NCI-H1417 treated with DMSO at 0.1 percent for 48 hours (cell line): Measurements from ENCODE around the gene PTCH2.
"Not testable (repeated sequence)": the region's sequence is repeated elsewhere in the genome, so short reads cannot be mapped to it uniquely, and the experiment has no call there.

Source experiments
- DNase-seq: peaks from one replicate; lab custom pipeline; 2025; lab: John Stamatoyannopoulos, UW

The PTCH2 gene

DNA sequence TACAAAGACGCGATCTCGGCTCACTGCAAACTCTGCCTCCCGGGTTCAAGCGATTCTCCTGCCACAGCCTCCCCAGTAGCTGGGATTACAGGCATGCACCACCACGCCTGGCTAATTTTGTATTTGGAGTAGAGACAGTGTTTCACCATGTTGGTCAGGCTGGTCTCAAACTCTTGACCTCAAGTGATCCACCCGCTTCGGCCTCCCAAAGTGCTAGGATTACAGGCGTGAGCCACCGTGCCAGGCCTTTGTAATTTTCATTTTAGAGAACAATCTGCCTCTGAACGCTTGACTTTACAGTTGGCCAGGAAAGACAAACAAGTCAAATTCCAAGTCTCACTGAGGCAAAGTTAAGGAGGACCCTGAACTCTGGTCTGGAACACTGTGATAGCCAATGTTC lies 4.8 kb downstream of the PTCH2 start:
- not testable (repeated sequence) for DNase-seq

DNA sequence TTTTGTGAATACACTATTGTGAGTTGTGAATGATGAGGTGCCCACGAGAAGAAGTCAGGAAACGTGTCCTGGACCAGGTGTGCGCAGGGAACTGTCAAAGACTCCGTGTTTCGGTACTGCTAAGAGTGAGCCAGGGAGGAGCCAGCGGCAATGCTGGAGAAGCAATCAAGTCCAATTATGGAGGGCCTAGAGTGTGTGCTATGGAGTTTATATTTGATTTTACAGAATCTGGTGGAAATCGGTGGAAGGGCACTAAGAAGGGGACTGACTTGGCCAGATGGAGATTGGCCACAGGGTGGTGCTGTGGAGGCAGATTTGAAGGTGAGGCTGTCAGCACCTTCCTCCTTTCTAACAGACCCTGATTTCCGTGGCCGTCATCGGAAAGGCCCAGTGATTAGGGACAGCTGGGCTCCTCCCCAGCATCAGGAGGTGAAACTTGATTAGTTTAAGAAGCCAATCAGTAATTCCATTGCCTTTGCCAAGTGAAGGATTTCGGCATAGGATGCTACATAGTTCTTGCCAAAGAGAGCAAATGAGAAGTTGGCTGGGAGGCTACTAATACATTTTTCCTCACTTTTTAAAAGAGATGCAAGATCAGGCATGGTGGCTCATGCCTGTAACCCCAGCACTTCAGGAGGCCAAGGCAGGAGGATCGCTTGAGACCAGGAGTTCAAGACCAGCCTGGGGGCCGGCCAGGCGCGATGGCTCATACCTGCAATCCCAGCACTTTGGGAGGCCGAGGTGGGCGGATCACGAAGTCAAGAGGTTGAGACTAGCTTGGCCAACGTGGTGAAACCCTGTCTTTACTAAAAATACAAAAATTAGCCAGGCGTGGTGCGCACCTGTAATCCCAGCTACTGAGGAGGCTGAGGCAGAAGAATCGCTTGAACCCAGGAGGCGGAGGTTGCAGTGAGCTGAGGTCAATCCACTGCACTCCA lies 7.0 kb downstream of the PTCH2 start:
- no peak for DNase-seq

DNA sequence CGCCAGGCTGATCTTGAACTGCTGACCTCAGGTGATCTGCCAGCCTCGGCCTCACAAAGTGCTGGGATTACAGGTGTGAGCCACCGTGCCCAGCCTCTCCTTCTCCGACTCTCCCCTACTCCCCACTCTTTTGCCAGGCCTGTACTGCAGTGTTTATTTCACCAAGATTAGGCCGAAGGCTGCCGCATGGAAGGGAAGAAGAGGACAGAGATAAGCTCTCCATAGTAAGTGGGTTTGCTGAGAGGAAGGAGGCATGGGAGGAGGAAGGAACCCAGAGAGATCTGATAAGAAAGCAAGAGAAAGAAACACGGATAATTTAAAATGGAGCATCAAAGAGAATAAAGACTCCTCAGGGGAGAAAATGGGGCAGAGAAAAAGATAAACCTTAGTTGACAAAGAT lies 8.7 kb downstream of the PTCH2 start:
- no peak for DNase-seq

DNA sequence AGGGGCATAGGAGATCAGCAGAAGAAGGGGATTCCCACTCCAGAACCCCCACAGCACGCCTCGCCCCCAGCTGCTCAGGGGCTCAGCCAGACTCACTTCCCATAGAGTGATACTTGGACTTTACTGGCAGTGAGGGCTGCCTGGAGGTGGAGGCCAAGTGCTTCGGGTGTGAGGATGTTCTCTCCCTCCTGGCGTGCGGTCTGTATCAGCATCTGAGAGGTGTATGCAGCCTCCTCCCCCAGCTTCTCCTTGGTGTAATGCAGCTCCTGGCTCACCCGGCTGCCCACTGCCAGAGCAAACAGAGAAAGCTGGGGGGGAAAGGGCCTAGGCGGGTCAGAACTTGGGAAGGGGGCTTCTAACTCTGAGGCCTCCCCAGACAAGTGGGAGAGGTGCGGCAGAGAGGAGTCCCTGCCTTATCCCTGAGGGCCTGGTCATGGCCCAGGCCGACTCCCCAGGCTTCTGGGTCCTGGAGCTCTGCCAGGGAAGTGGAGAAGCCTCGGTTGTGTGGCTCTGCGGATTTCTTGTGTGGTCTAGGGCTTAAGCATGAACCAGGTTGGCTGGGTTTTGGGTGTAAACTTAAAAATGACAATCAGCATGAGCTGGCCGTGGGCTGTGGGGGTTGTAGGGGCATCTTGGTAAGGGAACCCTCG lies 10.9 kb downstream of the PTCH2 start:
- DNase-seq, result no peak

DNA sequence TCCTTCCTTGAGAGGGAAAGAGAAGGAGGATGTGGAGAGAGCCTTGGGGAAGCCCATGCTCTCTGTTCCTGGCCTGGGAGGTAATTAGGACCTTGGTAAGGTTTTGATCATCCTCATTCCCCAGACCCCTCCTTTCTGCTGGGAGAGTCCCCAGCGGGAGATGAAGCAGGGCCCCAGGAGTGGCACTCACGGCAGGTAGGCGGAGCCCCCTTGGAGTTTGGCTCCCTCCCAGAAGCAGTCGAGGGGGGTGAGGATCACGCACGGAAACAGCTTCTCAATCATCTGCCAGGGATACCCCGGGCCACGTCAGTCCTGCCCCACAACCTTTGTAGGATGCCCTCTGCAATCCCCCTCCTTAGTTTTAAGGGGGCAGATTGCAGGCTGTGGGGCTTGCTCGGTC lies 11.5 kb downstream of the PTCH2 start:
- no peak for DNase-seq

DNA sequence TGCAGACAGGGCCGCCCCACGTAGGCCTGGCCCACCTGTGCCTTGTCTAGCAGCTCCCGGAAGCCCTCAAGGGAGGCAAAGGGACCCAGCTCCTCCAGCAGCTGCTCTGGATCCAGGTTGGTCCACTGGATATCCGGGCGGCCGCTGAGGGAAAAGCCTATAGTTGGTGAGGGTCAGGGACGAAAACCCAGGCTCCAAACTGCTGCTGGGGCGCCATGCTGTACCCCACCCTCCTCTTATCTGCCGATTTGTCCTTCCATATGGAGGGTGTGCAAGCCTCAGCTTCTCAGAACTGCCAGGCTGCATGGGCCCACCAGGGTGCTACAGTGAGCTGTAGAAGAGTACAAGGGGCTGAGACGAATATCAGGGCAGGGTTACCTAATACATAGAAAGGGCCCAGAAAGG lies 12.2 kb downstream of the PTCH2 start:
- DNase-seq, result no peak

DNA sequence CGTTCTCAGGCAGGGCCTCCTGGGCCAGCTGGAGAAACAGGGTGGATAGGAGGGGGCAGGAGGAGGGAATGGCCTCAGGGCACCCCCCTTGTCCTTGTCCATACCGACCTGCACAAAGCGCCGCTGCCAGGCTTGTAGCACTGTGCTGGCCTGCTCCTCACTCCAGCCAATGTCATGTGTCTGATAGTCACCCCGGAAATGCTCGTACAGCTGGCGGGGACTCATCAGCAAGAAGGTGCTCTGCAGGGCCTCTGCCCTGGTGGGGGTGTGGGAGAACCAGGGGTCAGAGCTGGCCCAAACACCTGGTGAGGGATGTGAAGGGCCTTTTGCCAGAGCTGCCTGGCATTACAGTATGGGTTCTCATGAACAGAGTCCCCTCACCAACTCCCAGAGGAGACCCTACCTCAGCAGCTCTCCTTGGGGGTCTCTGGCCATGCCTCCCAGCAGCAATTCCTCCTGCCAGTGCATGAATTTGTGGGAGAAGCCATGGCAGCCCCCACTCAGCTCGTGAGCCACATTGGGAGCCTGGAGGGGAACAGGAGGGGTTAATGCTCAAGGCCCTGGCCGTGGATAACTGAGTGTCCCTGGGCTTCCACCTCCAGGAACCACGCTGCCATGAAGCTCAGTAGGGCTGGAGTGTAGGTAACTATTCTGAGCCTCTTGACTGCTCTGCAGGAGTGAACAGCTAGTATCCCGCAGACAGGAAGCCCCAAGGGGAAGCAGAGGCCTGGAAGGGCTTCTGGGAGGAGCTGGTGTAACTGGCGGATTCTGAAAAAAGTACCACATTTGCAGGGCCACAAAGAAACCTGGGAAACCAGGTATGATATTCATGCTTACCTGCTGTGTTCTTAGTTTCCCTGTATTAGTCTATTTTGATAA lies 13.3 kb downstream of the PTCH2 start:
- DNase-seq, result no peak

DNA sequence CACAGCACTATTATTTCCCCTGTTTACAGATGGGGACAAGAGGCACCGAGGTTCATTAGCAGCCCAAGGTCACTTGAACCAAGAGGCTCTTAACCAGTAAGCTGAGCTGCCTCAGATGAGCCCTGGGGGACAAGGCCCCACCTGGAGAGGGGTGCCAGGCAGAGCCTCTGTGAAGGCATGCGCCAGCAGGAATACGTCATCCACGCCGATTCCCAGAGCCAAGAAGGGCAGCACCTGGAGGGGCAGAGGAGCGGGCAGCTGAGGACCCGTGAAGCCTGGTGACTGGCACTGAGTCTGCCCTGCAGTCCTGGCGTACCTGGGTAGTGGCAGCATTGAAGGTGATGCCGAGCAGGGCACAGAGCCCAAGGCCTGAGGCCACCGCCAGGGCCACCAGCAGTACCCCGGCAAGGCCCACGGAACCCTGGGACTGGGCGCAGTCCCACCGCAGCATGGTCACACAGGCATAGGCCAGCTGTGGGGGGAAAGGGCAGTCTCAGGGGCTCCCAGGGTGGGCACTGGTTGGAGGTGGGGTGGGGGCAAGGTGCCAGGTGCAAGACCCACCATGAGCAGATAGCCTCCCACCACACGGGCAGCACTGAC lies 14.1 kb downstream of the PTCH2 start:
- DNase-seq, result no peak

DNA sequence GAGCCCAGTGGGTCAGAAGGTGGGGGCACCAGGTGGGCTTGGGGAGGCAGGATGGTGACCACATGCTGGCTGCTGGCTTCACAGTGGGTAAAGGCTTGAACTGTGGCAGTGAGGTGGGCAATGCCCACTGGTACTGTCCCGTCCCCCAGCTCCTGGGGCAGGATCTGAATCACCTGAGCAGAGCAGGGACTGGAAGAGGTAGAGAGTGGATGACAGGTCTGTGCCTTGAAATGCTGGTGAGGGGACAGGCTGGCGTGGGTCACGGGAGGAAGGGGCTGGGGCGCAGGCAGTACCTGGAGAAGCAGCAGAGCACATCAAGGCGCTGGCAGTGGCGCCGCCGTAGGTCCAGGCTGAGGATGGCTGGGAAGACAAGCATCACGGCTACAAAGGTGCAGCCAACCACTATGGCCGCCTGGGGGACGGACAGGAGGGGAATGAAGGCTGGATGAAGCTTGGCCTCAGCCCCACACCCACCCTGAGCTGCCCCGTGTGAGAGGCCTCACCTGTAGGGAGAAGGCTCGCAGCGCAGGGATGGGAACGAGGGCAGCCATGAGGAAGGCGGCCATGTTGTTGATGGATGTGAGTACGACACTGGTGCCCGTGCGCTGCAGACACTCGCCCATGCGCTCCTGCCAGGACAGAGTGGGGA lies 14.9 kb downstream of the PTCH2 start:
- DNase-seq, result no peak

DNA sequence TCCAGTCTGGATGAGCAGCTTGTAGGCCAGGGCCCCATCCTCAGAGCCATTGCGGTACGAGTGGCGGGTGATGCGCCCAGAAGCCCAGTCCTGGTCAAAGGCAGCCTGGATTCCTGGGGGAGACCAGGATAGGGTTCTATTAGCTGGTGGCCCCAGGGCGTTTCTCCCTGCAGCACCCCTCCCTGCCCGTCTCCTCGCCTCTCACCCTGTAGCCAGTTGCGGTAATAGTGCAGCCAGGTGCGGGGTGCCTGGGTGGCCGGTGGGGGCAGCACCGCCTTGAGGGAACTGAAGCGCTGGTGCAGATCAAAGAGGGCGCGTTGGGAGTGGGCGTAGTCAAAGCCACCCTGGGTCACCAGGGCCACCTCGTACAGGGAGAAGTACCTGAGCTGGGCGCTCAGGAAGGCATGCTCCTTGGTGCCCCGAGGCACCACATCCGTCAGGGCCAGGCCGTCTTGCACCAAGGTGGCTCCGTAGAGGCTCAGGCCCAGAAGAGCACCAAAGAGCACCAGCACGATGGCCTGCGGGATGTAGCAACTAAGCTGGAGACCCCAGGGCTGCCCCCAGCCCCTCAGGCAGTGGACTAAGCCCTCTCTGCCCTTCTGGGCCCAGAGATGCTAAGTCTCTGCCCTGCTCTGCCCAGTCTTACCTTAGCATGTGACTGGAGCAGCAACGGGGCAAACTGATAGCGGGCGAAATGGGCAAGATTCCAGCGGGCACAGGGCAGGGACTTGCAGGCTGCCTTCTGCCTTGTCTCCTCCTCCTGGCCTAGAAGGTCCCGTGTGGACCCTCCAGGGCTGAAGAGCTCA lies 15.7 kb downstream of the PTCH2 start:
- no peak for DNase-seq

DNA sequence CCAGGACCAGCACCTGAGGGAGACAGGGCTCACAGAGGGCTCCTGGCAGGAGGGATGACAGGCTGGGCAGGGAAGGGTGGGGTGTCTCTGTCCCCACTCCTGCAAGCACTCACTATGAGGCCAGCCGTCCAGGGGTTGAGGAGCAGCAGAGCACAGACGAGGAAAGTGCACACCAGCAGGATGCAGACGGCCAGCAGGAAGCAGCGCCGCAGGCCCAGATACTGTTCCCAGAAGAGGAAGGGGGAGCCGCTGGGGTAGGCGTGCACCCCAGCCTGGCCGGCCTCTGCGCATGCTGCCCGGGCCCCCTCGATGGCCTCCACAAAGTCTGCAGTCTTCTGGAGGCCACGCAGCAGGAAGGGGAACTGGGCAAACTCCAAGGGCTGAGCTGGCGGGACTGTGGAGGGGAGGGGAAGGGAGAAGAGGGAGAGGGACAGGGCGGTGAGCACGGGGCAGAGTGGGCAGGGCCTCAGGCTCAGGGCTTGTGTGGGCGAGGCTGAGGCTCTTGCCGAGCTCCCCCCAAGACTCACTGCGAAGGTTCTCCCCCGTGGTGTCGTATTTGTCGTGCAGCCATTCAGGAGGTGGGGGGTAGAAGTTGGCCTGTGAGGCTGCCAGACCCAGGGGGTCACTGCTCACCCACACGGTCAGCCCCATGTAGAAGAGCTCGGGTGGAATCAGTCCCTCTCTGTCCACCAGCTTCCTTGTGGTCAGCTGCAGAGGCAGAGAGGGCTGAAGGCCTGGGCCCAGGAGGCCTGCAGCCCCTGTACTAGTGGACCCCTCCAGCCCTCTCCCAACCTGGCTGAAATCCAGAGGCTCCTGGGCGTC lies 16.5 kb downstream of the PTCH2 start:
- DNase-seq, result no peak

DNA sequence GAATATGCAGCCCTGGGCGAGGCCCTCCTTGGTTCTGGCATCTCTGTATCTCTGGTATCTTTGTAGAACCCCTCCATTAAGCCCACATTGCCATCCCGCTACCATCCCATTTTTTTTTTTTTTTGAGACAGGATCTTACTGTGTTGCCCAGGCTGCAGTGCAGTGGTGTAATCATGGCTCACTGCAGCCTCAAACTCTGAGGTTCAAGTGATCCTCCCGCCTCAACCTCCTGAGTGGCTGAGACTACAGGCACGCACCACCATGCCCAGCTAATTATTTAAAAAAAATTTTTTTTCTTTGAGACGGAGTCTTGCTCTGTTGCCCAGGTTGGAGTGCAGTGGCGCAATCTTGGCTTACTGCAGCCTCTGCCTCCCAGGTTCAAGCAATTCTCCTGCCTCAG lies 18.7 kb downstream of the PTCH2 start:
- not testable (repeated sequence) for DNase-seq

DNA sequence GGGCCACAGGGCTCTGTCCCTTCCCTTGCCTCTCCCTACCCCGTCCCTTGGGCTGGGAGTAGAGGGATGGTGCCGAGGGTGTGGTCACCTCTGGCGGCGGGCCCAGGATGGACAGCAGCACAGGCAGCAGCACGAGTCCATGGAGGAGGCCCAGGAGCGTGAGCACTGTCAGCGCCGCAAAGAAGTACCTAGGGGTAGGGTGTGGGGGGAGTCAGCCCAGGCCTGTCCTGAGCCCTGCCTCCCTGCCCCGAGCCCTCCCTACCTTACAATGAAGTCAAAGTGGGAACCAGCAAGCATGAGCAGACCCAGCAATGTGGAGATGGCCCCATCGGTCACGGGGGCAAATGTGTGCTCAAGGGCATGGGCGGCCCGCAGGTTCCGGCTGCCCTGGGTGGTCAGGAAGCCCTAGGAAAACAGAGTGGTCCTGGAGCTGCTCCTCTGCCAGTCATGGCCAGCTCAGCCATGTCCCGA lies 20.0 kb downstream of the PTCH2 start:
- DNase-seq, result no peak

DNA sequence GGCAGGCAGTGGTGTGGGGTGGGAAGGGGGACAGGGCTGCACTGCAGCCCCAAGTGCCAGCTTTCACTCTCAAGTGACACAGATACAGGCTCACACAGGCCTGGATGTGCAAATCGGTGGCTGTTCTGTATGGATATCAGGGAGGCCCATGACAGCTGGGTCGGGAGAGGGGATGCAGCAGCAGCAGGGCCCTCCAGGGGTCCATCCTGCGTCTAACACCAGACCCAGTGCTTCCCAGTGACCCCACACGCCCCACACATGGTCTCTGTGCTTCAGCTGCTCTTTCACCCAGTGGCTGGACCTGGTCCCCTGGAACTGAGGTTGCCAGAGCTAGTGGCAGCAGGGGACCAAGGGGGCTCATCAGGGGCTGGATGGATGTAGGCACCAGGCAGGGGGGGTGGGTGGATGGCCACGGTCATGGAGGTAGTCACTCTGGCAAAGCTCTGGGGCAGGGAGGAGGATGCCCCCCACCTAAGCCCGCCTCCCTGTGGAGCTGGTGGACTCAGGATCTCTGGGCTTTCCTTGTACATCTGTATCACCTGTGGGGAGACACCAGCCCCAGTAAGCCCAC lies 20.8 kb downstream of the PTCH2 start:
- no peak for DNase-seq

DNA sequence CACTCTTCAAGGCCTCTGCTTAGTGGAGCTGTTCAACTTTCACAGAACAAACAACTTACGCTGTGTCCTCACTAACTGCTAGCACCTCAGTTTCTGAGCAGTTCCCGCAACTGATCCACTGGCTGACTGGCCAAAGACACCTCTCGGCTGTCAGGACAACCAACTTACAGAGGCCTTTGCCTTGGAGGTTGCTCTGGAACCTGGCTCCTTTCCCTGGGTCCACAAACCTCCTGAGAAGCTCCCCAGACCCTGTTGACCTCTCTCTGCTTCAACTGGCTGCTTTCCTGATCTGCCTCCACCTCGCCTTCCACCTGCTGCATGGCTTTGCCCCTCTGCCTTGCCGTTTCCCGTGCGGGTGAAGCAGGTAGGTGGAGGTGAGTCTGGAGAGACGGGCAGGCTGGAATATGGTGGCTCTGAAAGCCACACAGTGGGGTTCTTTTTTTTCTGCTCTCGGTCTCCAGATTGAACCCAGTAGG lies 21.8 kb downstream of the PTCH2 start:
- DNase-seq, result no peak

DNA sequence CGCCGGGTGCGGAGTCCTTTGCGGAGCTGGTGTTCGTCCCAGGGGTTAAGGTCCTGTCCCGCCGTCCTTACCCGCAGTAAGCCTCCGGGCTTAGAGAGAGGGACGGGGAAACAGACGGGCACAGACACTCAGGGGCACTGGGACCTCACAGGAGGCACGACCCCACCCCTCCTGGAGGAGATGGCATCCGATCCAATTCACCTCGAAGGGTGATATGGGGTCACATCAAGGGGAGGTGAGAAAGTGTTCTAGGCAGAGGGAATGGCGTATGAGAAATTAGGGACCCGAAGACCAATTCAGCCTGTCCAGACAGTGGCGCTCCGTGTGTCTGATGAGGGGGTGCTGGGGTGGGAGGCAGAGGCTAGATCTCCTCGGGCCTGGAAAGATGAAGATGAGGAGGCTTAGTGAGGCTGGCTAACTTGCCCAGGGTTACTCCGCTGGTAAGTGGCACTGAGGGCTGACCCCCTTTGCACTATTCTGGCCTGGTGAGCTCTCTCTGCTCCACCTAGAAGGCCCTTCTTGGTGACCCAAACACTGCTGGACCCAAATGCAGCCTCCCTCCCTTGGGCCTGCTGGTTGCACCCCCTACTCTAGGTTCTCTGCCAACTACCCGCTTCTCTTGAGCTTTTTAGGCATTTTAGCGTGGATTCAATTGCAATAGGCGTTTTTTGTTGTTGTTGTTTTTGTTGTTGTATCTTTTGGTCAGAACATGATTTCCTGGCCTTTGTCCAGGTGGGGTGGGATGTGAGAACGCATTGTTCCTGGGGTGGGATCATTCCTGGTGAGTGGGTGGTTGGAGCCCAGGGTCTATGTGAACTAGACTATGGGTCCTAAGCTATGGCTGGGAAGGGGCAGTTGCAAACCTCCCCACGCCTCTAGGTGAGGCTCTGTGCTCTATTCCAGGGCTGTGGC lies 22.5 kb downstream of the PTCH2 start:
- no peak for DNase-seq

DNA sequence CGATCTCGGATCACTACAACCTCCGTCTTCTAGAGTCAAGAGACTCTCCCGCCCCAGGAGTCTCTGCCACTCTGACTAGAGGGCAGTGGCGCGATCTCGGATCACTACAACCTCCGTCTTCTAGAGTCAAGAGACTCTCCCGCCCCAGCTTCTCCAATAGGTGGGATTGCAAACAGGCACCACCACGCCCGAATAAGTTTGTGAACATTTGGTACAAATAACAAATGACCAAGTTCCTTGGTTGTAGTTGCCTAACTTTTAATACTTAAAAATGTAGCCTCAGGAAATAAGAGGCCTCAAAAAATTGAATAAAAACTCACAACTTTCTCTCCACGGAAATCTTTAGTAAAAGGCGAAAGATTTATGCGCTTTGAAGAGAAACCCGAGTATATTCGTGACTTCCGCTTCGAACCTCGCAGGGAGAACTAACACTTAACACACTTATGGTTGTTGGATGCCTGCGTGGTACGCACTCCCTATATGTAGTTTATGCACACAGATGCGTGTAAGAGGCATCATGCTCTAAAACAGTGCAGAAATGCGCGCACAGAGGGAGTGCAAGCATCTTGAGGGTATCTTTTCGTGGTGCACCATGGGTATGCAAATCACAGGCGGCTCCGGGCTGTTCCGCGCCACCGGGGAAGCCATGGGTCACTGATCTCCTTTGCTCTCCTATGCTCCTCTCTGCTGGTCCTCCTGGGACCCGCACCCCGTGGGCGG lies 23.3 kb downstream of the PTCH2 start:
- no peak for DNase-seq
